ENCODE data around the gene OR2L2.
"Not testable (repeated sequence)": the region's sequence is repeated elsewhere in the genome, so short reads cannot be mapped to it uniquely, and the experiment has no call there.

Gene OR2L2, protein sequence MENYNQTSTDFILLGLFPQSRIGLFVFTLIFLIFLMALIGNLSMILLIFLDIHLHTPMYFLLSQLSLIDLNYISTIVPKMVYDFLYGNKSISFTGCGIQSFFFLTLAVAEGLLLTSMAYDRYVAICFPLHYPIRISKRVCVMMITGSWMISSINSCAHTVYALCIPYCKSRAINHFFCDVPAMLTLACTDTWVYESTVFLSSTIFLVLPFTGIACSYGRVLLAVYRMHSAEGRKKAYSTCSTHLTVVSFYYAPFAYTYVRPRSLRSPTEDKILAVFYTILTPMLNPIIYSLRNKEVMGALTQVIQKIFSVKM

GRCh38 chr1:248029770-248030169 lies at the start of gene OR2L2:
Gene OR2L2, plus strand, starts transcription at chr1:248030070. Its CDS starts 8,198 bp downstream, at chr1:248038268.
- no peak for DNase-seq (ENCODE audit: insufficient read length, low spot score)
- FAIRE-seq, result no peak

DNA sequence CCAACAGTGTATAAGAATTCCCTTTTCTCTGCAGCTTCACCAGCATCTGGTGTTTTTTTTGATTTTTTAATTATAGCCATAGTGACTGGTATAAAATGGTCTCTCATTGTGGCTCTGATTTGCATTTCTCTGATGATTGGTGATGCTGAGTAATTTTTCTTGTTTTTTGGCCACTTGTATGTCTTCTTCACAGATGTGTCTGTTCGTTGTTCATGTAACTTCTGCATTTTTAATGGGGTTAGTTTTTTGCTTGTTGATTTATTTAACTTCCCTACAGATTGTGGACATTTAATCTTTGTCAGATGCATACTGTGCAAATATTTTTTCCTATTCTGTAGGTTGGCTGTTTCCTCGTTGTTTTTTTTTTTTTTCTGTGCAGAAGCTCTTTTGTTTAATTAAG lies 36.9 kb upstream of the OR2L2 start:
- DNase-seq (ENCODE audit: insufficient read length, low spot score) (no peak), FAIRE-seq (no peak)

DNA sequence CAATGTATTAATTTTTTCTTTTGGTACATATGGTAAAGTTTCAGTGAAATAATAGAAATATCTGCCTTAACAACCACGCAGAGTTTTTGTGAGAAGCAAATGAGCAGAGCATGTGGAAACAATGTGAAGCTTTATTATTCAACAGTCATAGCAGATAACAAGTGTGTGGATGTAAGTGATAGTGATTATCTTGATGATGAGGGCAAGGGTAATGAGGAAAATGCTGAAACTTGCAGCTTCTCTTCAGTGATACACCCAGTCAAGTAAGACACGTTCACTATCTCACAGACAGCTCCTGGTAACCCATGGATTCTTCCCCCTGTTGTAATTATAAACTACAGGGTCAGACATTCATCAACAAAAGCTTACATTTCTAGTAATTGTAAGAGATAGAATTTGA lies 31.1 kb upstream of the OR2L2 start:
- DNase-seq (ENCODE audit: insufficient read length, low spot score) (no peak), FAIRE-seq (no peak)

GRCh38 chr1:248000169-248000568 lies 29.7 kb upstream of the OR2L2 start:
- DNase-seq (ENCODE audit: insufficient read length, low spot score) (no peak), FAIRE-seq (no peak)

DNA sequence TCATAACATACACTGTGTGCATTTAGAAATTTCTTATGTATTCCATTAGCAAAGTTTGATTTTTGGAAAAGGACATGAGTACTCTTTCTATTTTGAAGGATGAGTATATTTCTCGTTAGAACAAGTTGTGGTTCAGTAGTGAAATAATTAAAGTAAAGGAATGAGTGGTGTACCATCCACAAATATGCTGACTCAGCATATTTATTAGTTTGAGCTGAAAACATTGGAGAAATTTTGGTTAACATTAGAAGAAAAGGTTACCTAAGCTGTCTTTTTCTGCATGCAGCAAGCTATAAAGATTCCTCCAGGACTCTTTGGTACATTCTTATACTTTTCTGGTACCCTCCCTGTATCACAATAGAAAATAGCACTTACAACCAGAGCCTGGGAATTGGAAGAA lies 22.1 kb upstream of the OR2L2 start:
- FAIRE-seq (no peak), DNase-seq (ENCODE audit: insufficient read length, low spot score) (no peak)

DNA sequence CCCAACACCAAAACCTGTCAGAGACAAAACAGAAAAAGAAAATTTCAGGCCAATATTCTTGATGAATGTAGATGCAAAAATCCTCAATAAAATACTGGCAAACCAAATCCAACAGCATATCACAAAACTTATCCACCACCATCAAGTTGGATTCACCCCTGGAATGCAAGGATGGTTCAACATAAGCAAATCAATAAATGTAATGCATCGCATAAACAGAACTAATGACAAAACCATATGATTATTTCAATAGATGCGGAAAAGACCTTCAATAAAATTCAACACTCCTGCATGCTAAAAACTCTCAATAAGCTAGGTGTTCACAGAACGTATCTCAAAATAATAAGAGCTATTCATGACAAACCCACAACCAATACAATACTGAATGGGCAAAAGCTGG lies 20.2 kb upstream of the OR2L2 start:
- DNase-seq (ENCODE audit: insufficient read length, low spot score), result no peak
- no peak for FAIRE-seq

GRCh38 chr1:248013229-248013710 lies 16.6 kb upstream of the OR2L2 start, which contains the start of gene OR2L5:
Gene OR2L5, plus strand, starts transcription at chr1:248013660. Its CDS starts 8,288 bp downstream, at chr1:248021948.
- DNase-seq (ENCODE audit: insufficient read length, low spot score) (no peak), FAIRE-seq (no peak)

DNA sequence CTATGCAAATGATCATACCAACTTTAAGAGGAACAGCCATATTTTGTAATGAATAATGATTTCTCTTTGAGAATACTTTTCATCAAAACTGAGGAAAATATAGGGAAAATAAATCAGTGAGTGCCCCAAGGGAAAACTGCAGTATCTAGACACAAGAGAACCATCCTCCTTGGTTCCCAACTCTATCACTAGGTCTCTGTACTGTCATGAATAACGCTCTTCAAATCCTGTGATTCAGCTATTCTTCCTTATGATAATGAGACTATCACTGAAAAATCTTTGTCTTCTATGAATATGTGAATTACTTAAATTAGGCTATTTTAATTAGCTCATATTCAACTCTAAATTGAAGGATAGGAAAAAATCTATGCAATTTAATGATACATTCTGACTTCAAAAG lies 14.1 kb upstream of the OR2L2 start:
- no peak for FAIRE-seq
- no peak for DNase-seq (ENCODE audit: insufficient read length, low spot score)

GRCh38 chr1:248045209-248045608 lies 15.3 kb downstream of the OR2L2 start:
- no peak for FAIRE-seq
- DNase-seq (ENCODE audit: insufficient read length, low spot score), result no peak

- DNase-seq (ENCODE audit: insufficient read length, low spot score) (no peak), FAIRE-seq (no peak)
Observed at GRCh38 chr1:248046536-248046935, 16.7 kb downstream of the OR2L2 start, which contains the start of gene OR2L3. Gene OR2L3, plus strand, starts transcription at chr1:248046836. Its CDS starts 13,846 bp downstream, at chr1:248060682.

- DNase-seq (ENCODE audit: insufficient read length, low spot score) (no peak), FAIRE-seq (no peak)
Observed at GRCh38 chr1:248047008-248047407, 17.1 kb downstream of the OR2L2 start.

- DNase-seq (ENCODE audit: insufficient read length, low spot score) (no peak), FAIRE-seq (no peak)
Observed at GRCh38 chr1:248054671-248055070, 24.8 kb downstream of the OR2L2 start.

GRCh38 chr1:248055261-248055660 lies 25.4 kb downstream of the OR2L2 start:
- FAIRE-seq, result no peak
- DNase-seq (ENCODE audit: insufficient read length, low spot score), result no peak

- DNase-seq (ENCODE audit: insufficient read length, low spot score) (no peak), FAIRE-seq (no peak)
Observed at GRCh38 chr1:248065071-248065470, 35.2 kb downstream of the OR2L2 start.

GRCh38 chr1:248065604-248066003 lies 35.7 kb downstream of the OR2L2 start:
- FAIRE-seq (no peak), DNase-seq (ENCODE audit: insufficient read length, low spot score) (no peak)

GRCh38 chr1:248083864-248084263 lies 54.0 kb downstream of the OR2L2 start:
- DNase-seq (ENCODE audit: insufficient read length, low spot score); FAIRE-seq: not testable (repeated sequence)

Measured in HTR-8/SVneo (cell line).